ENCODE results near the gene CD180.
A peak's percentile ranks its signal among the peaks of the same experiment; 100 is the strongest.

Gene CD180

DNA sequence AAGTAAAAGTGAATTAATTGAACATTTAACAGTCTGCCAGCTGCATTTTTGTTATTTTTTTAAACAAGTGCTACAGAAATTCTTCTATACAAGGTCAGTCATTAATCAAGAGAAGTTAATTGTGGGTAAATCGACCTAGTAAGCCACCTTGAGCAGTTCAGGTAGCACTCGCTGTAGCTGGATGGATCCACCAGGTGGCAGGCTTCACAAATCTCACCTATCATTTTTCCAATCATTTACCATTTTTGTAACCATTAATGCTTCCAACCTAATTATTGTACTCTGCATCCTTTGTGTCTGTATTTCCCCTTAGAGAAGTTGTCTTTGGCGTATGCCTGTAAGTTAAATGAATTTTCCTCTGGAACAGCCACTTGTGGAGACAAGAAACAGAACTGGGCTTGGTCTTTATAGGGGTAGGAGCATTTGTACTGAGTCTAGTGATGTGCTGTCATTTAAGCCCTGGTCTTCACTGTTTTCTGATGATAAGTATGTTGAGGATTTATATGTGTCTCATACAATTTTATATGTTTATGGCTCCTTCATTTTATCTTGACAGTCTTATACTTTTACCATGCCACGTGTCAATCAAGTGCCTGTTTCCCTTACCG lies 39.5 kb downstream of the CD180 start:
- peak; percentile 40 for DNase-seq

- DNase-seq: no peak
These were observed 41.9 kb downstream of the CD180 start for GRCh38 chr5:67154556-67155206.

DNA sequence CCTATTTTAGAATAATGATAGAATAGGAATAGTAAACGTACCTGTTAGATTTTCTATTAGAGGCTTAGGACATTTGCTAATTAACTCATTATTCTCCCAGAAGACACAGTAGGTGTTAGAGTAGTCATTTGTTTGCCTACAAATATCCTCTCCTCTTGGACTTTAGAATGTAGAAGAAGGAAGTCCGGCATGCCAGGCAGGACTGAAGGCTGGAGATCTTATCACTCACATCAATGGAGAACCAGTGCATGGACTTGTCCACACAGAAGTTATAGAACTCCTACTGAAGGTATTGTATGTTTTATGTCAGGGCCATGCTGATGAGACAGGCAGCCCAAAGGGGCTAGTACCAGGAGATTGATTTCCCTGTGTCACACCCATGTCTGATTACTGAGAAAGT lies 43.3 kb downstream of the CD180 start:
- no peak for DNase-seq

DNA sequence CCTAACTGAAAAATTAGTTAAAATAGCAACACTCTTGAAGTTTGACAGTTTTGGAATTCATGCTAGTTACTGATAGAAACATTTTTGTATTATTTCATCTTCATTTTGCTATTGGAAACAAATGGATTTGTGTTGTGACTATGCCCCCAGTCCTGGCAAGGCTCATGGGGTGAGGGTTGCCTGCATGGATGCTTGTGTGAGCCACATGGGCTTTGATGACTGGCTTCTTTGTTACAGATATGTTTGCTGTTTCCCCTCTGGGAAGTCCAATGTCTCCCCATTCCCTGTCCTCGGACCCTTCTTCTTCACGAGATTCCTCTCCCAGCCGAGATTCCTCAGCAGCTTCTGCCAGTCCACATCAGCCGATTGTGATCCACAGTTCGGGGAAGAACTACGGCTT lies 44.2 kb downstream of the CD180 start:
- no peak for DNase-seq

GRCh38 chr5:67149951-67150523 lies 46.6 kb downstream of the CD180 start:
- no peak for DNase-seq

GRCh38 chr5:67149057-67149950 lies 47.3 kb downstream of the CD180 start:
- no peak for DNase-seq

DNA sequence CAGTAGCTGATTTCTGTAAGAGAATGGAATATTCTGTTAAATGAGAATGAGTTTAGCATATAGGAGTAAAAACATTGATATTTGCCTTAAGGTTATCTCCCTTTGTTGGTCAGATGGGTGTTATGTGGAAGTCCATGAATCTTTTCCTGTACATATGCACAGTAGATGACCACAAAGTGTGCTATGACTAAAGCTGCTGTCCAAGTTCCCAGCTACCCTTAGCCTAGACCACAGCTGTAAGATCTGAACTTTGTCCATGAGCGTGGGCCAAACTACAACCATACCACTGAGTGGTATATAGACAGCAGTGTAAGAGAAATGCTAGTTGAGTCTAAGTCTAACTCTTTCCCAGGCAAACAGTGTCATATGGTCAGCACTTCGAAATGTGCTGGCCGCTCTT lies 48.8 kb downstream of the CD180 start:
- no peak for DNase-seq

DNA sequence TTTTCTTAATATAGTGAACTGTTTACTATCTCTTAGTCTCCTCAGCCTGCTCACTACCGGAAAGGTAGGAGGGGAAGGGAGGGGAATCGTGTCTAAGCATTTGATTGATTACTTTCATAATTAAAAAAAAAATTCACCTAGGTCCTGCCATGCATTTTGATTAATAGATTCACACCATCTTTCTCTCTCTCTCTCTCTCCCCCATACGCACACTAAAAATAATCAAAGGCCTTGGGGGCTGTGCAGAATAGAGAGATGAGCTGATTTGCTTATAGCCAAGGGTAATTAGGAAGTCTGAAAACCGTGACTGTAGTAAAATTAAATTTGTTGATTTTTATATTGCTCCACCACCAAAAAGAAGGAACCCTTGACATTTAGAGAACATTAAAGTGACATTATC lies 49.6 kb downstream of the CD180 start:
- DNase-seq: no peak

DNA sequence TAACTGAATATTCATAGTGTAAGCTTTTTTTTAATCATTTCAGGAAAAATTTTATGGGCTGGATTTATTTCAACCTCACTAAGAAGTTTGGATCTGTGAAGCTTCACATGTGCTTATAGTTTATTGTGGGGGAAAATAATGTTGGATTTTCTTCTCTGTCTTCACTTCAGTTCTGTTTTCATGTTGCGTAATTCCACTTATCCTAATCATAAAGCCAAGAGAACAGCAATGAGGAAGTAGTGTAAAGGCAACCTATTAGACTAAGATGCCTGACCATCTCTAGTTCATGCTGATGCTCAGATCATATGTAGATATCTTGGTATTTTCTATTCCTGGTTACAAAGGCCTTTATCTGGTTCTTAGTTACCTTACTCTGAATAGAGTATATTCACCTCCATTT lies 50.0 kb downstream of the CD180 start:
- no peak for DNase-seq

GRCh38 chr5:67144183-67144639 lies 52.4 kb downstream of the CD180 start:
- DNase-seq: no peak

DNA sequence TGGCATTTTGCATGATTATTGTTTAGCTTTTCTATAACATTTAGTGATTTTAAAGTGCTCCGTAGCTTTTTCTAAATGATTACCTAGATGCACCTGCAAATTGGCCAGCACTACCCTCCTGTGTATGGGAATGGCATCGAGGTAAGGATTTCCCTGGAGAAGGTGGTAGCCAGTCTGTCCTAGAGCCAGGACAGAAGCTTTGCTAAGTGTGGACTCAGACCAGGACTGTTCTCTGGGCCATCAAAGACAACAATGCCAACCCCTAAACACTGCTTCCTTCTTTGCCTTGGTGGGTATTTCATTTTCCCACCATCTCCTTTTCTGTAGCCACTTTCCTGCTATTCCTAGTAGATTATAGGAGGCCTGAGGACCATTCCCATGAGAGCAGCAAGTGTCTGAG lies 53.0 kb downstream of the CD180 start:
- DNase-seq: no peak

- DNase-seq: no peak
These were observed 53.8 kb downstream of the CD180 start for GRCh38 chr5:67142816-67143215.

DNA sequence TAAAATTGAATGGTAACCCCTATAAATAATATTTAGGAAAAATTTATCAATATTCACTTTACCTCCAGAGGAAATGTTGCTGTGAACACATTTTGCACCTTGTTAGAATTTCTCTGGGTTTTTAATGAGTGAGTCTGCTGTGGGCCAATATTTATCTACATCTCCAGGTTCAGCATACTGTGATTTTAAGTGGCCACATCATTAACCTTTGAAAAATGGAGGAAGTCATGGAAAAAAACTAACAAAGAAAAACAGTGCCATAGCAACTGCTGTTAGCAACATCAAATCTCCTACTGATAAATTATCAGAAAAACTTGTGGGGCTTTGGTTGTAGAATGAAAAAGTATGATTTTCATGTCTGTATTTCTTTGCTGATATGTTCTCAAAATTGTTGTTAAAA lies 55.0 kb downstream of the CD180 start:
- DNase-seq: no peak

DNA sequence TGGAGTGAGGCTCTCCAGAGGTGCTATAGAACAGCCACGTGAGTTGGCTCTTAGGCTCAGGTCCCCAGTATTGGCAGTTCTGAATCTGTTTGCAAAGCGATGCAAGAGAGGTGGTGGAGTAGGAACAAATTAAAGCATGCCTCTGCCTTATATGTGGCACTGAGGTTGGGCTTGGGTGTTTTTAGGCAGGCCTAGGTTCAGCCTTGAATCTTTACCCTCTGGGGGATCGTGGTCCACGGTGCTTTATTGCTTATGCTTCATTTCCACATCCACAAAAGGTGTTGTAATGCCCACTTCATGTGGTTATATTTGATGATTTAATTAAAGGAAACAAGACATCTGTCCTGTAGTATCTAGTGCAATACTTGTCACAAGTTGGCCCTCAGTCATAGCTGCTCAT lies 56.2 kb downstream of the CD180 start:
- no peak for DNase-seq

DNA sequence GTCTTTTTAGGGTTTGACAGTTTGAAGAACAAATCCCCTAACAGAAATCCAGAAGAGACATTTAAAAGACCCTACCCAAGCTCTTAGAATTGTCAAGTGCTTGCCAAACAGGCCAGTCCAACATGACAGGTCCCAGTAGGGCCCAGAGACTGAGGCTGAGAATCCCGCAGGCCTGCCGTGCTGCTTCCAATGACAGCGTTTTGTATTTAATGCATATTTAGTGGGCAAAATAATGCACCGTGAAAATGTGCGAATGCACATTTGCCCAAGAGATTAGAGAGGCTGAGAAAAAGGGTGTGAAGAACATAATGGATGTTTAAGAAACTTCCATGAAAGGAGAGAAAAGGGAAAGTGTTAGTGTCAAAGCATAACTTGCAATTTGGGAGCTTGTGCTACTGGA lies 57.6 kb downstream of the CD180 start:
- DNase-seq: no peak

- DNase-seq: no peak
These were observed 61.1 kb downstream of the CD180 start for GRCh38 chr5:67135381-67135984.

- DNase-seq: no peak
These were observed 62.8 kb downstream of the CD180 start for GRCh38 chr5:67133776-67134175.

DNA sequence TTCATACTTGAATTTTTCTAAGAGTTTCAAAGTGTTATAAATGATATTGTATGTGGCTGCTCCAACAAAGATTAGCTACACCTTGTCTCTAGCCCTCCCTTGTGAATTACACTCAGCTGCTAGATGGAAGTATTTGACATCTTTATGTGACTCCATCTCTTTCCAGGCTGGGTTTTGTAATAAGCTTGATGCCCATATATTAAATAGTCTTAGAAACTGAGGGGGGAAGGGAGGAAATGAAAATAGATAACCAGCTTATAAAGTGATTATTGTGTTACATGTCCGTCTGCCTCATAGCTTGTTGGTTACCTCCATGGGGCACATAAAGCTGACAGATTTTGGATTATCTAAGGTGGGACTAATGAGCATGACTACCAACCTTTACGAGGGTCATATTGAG lies 63.4 kb downstream of the CD180 start:
- DNase-seq: no peak

GRCh38 chr5:67129768-67130167 lies 66.8 kb downstream of the CD180 start:
- DNase-seq: no peak
